Stimulated activated CD4-positive, alpha-beta T cell treated with anti-CD3 and anti-CD28 coated beads, Interleukin-12 subunit alpha, Interleukin-12 subunit beta, amount 100 ng/mL, for 48 hours (primary cell): ENCODE results near the gene CALU.

Experiments used
- DNase-seq, 3 donors: peaks; one replicate each; pipeline ENCODE4 v3.0.0-alpha.2; 2020; ENCODE audit warnings: low read depth in 2 of 3, low spot score in 1 of 3

Gene CALU

DNA sequence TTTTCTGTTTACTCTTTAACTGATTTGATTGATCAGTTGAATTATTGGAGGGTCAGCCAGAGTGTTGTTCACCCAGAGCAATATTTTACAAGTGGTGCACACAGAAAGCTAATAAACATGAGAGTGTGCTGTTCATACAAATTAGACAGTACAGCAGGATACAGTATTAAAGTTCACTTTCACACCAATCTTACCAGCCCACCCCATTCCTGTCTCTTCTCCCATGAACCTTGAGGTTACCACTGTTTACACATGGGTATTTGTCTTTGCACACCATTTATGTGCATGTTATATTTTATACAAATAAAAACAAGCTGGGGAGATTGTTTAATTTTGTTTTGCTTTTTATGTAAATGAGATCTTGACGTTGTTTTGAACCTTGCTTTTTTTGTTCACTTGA is 6.5 kb downstream of the CALU start:
- DNase-seq = no peak

DNA sequence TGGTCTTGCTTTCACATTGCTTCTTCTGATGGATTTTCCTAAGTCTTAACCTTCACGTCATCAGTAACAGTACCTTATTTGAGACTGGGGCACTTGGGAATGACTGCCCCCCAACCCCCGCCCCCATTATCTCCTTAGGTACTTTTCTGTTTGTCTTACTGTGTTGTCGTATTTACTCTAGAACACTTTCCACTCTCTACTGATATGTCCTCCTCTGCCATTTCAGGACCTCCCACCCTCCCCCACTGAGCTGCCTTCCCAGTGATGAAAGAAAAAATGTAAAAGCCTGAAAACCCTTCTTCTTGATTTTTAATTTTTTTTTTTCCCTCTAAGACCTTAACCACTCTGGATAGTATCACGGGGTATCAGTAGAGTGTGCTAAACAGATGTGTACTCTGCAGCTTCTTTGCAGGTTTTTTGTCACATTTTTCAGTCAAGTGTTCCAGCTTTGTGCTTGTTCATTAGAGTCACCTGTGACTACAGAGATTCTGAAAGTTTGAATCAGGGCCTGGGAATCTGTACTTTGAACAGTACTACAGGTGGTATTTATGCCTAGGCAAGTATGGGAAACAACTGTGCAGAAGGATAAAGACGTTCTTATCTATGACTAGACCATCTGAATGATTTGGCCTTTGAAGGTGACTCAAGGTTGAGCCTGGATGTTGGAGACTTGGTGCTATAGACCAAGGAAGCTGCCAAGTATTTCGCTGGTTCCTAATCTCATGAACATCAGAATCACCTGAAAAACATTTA is 8.3 kb downstream of the CALU start:
- no peak for DNase-seq

DNA sequence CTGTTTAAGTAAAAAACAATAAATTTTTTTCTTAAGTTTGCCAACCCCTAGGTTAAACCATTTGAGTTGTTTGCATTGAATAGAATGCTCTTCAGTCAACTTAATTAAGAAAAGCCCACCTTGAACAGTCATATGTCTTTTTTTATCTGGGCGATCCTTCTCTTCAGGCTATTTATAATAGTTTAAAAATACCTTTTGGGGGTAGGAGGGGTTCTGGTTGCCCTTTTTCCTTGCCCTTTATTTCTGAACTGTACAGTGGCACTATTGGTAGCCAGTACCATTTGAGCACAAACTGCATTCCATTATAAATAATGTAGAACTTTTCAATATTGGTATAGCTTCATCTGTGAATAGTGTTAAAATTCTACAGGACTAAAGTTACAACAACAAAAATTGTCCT is 13.1 kb downstream of the CALU start:
- DNase-seq = no peak

DNA sequence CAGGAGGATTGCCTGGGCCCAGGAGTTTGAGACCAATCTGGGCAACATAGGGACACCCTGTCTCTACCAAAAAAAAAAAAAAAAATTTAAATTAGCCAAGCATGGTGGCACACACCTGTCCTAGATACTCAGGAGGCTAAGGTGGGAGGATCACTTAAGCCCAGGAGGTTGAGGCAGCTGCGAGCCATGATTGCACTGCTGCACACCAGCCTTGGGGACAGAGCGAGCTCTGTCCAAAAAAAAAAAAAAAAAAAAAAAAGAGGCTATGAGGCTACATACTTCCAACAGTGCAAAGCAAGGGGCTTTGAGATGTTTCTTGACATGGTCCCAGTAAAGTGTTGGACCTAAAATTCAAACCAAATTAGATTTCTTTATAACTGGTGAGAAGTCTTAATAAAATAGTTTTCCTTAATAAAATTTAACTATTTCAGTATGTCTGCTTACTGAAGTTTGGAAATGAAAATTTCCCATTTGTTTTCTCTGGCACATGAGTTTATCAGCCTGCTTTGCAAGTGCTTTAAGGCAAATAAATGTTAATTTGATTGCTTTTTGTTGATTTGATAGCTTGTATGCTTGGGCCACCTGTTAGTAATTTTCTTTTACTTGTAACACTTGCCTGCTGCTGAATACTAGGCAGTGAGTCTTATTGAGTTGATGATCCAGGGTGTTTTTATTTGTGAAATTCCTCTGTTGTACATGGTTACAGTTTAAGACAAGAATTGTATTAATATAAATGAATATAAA is 16.1 kb downstream of the CALU start:
- no peak for DNase-seq

DNA sequence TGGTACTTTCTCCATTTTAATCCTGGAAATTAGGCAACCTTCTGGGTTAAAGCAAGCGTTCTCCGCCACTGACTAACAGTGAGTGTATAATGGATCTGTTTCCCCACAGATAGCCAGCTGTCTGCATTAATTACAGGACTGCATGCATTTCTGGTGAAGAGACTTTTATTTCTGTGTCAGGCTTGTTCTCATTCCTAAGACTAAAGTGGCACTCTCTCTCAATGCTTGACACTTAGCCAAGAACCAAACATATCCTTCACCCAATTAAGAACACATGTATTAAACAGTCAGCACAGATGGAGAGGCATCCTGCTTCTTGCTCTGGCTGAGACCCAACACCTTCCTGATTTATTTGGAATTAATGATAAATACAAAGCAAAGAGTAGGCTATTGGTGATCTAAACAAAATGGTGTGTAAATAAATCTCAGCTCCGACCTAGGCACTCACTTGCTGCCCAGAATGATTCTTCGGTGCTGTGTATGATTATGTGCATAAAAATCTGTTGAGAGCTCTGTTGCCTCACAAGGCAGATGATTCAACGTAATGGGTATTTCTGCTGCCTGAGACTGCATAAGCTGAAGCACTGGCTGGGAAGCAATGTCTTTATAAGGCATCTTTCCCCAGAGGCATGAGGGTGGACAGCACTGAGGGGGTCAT is 16.8 kb downstream of the CALU start:
- no peak for DNase-seq

DNA sequence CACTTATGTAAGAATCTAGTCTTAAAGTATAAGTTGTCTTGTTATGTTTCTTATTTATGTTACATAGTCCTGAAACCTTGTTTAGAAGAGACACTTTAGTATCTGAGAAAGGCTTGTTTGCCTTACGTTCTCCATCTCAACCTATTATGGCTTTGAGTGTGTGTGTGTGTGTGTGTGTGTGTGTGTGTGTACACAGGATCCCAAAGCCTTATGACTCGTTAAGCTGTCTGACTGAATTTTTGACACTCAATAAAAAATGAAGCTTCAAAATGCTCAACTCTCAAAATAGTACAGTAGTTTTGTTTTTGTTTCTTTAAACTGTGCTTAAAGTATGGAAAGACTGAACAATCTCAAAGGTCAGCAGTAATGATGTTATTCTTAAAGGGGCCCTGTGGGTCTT is 18.0 kb downstream of the CALU start:
- DNase-seq = no peak

DNA sequence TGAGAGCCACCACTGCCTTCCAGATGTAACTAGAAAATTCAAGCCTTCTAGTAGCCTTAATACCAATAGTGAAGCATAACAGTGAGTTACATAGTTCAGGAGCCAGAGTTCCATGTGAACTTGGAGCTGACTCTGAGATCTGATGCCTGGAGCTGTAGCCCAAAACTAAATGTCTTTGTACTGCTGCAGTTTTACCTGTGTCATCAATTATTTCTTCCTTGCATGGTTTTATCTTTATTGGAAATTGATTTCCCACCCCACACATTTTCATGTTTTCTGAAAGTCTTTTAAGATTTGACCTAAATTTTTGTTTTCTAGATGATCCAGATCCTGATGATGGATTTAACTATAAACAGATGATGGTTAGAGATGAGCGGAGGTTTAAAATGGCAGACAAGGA is 19.4 kb downstream of the CALU start:
- no peak for DNase-seq

DNA sequence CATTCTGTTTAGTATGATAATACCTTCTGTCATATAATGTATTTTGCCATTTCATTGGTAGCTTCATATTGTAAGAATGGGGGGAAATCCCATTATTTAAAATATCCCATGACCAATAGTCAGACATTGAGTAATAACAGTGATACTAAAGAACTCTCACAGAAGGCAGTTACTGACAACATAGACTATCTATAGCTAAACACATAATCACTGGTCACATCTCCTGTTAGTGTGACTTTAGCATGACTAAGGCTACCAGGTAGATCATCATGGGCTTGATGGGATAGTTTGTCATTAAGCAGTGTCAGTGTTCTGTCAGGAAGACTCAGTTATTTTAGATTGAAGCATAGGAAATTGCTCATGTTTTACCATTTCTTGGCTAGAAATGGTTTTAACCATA is 20.1 kb downstream of the CALU start:
- no peak for DNase-seq

DNA sequence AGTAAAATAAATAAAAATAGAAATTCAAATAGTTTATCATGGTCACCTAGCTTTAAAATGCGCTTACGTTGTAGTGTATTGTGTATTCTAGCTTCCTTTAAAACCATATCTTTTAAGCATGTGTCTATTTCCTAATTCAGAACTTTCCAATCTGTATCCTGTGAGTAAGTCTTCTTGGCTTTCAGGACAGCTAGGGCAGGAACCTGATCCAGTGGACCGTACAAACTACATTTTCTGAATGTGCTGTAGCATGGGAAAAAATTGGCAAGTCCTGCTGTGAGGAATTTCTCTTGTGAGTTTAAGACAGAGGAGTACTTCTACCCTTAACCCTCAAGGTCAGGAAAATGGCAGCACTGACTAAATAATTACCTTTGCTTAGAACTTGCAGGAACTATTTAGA is 24.4 kb downstream of the CALU start:
- DNase-seq = no peak

DNA sequence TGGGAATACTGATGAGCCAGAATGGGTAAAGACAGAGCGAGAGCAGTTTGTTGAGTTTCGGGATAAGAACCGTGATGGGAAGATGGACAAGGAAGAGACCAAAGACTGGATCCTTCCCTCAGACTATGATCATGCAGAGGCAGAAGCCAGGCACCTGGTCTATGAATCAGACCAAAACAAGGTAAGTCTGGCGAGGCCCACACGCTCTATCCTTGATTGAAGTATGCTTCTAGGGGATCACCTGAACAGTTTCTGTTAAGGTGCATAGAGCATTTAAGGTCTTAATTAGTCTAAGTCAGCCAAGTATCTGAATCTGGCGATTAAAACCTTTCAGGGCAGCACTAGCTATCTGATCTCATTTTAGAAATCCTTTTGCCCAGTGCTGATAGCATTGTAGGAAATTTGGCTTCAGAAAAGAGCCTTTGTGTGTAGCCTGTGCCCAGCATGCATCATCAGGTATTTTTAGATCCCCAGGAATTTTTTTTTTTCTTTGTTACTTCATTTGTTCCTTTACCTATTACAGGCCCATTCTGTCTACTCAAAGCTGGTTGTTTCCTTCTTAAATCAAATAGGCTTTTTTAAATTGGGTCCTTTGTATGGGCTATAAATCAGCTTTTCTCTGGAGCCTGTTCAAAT is 28.4 kb downstream of the CALU start:
- DNase-seq = no peak

DNA sequence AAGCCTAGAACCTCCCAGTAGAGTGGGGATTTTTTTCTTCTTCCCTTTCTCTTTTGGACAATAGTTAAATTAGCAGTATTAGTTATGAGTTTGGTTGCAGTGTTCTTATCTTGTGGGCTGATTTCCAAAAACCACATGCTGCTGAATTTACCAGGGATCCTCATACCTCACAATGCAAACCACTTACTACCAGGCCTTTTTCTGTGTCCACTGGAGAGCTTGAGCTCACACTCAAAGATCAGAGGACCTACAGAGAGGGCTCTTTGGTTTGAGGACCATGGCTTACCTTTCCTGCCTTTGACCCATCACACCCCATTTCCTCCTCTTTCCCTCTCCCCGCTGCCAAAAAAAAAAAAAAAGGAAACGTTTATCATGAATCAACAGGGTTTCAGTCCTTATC is 31.1 kb downstream of the CALU start:
- no peak for DNase-seq

DNA sequence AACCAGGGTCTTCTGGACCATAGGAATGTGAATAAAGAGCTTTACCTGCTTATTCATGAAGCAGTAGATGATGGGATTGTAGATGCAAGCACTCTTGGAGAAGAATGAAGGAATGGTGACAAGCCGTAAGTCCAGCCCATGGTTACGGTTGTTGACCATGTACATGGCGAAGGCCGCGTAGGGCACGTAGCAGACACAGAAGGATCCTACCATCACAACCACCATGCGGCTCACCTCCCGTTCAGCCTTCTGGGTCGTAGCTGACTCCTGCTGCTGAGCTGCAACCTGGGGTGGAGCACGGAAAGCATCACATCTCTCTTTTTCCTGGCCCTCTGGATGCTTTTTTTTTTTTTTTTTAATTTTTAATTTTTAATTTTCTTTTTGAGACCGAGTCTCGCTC is 34.4 kb downstream of the CALU start:
- no peak for DNase-seq

DNA sequence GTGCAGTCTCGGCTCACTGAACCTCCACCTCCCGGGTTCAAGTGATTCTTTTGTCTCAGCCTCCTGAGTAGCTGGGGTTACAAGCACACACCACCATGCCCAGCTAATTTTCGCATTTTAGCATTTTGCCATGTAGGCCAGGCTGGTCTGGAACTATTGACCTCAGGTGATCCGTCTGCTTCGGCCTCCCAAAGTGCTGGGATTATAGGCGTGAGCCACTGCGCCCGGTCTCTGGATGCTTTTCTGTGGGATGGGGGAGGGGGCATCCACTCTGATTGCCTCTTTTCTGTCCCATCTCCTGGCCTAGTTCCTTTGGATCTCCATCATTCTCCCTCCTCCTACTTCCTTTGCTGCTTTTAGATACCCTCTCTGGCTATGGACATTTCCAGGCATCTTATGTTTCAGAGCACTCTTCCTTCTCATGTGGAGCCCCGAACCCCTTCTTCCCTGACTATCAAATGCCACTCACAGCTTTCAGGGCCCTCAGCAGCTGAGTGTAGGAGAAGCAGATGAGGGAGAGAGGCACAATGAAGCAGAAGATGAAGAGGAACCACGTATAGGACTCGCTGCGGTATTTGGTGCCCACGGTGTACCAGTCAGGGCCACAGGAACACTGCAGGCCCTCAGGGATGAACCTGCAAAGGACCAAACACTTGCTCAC is 35.0 kb downstream of the CALU start:
- DNase-seq = no peak

DNA sequence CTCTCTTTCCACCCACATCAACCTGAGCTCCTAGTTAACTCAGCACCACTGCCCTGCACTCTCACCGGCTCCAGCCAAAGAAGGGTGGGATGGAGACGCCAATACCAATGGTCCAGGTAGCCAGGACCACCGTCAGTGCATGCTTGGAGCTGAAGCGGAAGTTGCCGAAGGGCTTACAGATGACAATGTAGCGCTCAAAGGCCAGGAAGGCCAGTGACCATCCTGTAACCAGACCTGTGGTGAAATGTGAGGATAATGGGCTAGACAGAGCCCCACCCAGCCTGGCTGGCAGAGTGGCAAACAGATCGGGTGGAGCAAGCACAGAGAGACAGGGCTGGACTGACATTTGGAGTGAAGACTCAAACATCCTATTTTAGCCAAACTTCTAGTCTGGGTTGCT is 35.8 kb downstream of the CALU start:
- DNase-seq = no peak

DNA sequence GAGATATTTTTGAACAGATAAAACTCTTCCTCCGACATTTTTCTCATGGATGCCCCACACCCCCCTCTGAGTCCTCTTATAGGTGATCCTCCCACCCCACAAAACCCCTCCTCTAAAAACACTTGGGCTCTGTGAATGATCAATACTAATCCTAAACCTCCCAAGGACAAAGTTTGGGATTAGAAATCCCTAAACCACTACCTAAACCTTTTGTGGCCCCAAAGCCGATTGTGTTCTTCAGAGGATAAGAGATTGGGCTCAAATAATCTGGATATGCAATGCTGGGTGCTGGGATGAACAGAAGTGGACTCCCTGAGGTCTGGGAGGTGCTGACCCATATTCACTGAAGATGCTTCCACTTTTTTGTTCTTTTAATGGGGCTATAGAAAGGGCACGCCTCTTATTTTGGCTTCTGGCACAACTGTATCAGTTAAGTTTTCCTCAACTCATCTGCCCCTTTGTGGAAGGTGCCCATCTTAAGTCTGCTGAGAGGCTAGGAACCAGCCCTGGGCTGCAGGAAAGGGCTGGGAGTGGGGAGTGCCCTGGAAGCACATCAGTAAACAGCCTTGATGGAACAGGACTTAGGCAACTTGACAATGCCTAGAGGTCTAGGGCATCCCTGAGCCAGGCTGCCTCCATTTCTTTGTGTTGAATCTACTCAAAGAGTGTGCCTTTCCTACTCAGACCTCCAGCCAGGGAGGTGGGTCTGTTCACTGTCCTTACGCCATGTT is 36.8 kb downstream of the CALU start, which contains the start of gene OPN1SW:
Gene OPN1SW (minus strand): TSS at position 51 of the 731 bp plus-strand sequence. CDS start 13 bp downstream, at position 38.
- no peak for DNase-seq

DNA sequence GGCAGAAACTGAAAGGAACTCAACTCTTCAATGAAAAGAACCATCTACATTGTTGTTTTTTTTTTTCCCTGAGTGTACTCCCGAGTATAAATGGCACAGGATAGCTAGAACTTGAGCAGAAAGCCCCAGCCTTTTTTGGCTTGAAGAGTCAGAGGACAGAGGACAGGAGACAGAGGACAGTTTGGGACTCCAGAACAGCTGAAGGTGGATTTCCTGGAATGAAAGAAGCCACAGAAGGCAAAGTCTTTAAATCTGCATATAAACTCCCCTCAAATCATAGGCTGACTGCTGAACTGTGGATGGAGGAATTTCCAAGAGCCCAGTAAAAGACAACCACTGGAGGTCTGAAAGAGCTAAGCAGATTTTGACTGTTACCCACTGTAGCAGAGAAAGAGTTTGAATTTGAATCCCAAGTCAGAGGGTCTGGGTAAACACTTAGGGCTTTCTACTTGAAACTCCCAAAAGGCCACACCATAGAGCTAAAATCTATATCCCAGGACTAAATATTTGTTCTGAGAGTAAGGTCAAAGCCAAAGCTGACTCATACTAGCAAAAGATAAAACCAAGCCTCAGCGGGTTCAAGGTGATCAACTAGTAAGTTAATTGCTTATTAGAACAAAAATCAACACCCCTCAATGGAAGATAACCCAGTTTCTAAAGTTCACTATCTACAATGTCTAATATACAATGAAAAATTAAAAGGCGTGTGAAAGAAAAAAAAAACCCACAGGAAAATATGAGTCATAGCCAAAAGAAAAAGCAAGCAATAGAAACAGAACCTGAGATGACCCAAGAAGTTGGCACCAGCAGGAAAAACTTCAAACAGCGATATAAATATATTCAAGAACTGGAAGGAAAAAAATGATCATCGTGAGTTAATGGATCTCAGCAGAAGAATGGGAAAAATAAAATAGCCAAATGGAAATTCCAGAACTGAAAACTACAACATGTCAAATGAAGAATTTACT is 38.3 kb downstream of the CALU start:
- no peak for DNase-seq

DNA sequence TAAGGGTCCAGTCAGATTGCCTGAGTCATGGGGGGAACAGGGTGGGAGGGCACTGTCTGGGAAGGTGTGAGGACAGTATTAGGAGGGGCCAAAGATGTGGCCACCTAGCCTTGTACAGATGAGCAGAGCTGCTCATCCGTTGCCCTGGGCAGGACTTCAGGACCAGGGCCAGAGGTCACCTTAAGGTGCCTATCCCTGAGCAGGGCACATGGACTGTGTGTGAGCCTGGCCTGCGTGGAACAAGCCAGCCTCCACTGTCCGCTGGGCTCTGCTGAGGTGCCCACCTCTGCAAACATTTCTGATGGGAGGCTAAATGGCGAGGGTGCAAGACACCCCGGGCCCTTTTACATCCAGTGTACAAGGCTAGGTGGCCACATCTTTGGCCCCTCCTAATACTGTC is 39.8 kb downstream of the CALU start:
- no peak for DNase-seq

DNA sequence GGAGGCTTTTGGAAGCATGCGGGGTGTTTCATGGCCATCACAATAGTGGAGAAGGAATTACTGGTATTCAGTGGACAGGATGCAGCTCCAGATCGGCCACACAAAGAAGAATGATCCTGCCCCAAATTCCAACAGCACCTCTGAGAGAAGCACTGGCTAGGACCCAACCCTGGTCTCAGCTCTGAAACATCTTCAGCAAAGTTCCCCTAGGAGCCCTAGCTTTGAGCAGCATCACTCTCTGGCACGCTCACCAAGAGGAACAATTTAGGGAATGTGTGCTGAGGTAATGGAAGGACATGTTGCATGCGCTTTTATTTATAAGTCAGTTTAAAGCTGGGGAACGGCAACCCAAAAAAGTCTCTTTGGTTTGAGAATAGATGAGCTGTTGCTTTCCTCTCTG is 42.0 kb downstream of the CALU start:
- no peak for DNase-seq

DNA sequence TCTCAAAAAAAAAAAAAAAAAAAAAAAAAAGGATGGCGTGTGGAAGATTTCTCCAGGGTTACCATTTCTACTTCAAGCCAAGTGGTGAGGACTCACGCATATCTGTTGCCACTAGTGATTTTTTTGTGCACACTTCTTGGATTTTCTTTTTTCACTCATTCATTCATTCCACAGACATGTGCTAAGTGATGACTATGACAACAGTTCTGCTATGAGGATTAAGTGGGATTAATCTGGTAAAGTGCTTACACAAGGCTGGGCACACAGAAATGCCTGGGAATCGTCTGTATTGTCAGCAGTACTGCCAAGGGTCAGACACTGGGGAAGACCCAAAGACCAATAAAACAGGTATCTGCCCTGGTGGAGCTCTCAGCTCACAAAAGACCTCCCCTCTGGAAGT is 42.7 kb downstream of the CALU start:
- DNase-seq = no peak
